HG03175 (cell line): ENCODE data around the gene SRGAP1.
"Not testable (repeated sequence)": the region's sequence is repeated elsewhere in the genome, so short reads cannot be mapped to it uniquely, and the experiment has no call there.

Experiments
- ATAC-seq: cut with Tn5 transposase; IDR thresholded peaks from one replicate; pipeline ENCODE4 v1.9.1; 2021; ENCODE audit warnings: mild to moderate bottlenecking, moderate library complexity; ENCODE audit not compliant: unreplicated experiment

Gene SRGAP1

DNA sequence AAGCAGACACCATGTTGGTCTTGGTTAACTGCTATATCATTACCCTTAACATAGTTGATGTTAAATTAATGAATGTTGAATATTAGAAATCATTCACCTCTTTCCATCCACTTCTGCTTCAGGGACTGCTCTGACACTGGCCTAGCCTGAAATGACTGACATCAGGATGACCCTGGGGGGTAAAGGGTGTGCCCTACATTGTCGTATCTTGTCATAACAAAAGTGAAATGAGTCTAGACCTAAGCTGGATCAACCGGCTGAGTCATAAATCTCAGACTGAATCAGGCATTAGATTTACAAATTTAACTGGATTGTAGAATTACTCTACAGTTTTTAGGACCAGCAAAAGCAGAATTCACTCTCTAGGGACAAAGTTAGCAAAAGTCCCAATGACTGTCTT, 342.3 kb downstream of the SRGAP1 start:
- peak; percentile 98 for ATAC-seq

GRCh38 chr12:64187370-64187769, 342.9 kb downstream of the SRGAP1 start:
- no peak for ATAC-seq

- no peak for ATAC-seq
Observed at GRCh38 chr12:64187794-64188193, 343.3 kb downstream of the SRGAP1 start.

GRCh38 chr12:64189530-64189929, 345.0 kb downstream of the SRGAP1 start:
- ATAC-seq: no peak

GRCh38 chr12:64190140-64190539, 345.6 kb downstream of the SRGAP1 start:
- no peak for ATAC-seq

- peak; percentile 93 for ATAC-seq
Observed at GRCh38 chr12:64192644-64193444, 348.3 kb downstream of the SRGAP1 start.

DNA sequence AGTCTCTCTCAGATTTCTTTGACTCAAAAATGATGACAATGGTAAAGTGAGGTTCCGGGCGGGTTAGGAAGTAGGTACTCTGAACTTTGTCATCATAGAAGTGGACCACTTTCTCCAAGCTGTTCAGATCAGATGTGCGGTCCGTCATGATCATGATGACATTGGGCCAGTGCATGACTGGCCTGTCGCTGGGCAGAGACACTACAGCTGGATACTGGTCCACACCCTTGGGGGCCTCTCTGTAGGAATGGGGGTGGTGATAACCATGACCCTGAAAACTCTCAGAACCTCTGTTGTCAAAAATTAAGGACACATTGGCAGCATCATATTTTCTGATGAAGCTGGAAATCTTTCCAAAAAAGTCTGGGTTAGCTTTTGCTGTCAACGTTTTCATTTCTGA, 349.4 kb downstream of the SRGAP1 start:
- ATAC-seq: no peak

DNA sequence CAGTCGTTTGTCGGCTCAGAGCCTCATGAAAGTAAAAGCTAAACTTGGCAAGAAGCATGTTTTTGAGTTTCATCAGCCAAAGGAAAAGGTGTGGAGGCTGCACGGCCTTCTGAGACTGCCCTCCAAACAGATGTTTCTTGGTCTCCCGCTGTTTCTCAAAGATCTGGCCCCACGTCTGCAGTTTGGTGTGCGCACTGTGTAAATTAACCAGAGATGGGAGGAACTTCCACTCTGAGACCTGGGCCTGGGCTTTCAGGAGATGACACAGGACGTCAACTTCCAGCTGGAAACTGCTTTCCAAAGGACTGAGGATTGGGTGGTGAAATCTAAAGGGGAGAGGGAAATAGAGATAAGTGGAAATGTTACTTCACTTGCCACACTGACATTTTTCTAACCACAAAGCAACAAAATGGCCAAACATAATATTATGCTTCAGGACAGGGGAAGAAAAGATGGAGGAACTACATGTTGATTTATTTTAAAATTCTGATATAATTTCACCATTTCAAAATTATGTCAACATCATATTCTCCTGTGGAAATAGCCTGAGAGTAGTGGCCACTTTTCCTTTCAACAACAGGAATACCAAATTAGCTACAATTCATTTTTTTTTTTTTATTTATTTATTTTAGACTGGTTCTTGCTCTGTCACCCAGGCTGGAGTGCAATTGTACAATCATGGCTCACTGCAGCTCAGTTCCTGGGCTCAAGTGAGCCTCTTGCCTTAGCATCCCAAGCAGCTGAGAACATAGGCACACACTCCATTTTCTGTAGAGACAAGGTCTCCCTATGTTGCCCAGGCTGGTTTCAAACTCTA, 350.0 kb downstream of the SRGAP1 start:
- no peak for ATAC-seq

DNA sequence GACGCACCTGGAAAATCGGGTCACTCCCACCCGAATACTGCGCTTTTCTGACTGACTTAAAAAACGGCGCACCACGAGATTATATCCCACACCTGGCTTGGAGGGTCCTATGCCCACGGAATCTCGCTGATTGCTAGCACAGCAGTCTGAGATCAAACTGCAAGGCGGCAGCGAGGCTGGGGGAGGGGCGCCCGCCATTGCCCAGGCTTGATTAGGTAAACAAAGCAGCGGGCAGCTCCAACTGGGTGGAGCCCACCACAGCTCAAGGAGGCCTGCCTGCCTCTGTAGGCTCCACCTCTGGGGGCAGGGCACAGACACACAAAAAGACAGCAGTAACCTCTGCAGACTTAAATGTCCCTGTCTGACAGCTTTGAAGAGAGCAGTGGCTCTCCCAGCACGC, 351.3 kb downstream of the SRGAP1 start:
- not testable (repeated sequence) for ATAC-seq

DNA sequence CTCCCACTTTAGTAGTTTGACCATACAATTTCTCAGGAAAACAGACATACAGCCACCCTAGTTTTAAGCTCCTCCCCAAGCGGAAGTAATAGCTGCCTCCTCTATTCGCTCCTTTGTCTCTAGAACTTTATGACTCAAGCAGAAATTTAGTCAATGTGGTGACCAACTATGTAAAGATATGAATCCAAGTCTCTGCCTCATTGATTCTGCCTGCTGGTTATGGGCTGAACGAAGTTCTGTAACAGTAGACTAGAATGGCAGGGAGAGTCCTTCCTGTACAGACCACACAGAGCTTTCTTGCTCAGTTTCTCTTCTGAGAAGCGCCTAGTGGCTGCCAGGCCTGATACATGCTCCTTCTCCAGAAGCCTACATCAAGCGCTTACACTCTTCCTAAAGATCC, 358.5 kb downstream of the SRGAP1 start:
- no peak for ATAC-seq

DNA sequence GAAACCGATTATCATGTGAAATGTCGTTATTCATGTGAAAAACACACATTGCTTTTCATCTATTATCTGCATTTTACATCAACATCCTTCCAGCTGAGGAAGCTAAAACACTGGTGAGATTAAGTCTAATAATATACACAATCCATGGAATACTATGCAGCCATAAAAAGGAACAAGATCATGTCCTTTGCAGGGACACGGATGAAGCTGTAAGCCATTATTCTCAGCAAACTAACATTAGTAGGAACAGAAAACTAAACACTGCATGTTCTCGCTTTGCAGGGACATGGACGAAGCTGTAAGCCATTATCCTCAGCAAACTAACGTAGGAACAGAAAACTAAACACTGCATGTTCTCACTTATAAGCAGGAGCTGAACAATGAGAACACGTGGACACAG, 359.3 kb downstream of the SRGAP1 start:
- ATAC-seq: no peak

DNA sequence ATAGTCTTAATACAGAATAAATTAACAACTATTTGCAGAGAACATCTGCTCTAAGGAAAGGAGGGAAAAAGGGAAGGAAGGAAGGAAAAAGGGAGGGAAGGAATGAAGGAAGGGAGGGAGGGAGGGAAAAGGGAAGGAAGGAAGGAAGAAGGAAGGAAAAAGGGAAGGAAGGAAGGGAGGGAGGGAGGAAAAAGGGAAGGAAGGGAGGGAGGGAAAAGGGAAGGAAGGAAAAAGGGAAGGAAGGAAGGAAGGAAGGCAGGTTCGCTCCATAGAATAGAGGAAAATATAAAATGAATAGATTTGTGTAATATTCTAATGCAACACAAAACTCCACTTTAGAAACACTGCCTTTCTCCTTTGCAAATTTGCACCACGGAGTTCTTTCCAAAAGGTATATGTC, 361.0 kb downstream of the SRGAP1 start:
- ATAC-seq: no peak

DNA sequence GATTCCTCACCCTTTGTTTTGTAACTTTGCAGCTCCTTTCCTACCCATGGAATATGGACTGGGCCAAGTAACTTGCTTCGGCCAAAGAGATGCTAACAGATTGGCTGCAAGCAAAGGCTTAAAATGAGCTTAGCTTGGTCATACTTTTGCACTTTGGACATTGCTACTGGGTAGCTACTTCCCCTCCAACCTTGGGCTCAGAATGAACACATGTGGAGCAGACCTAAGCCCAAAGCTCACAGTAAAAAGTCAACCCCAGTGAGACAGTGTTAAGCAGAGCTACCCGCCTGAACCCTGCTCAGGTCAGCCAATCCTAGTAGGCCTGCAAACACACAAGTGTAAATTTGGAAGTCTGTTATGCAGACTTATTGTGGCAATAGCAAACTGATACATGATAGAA, 363.0 kb downstream of the SRGAP1 start:
- ATAC-seq: no peak
